GM23338 (cell line): ENCODE measurements around the gene ZNHIT1. TPM values are rescaled to one million over a fixed set of nuclear protein-coding genes. Genes with fewer than 3 reads are reported as not detected.

ENCODE experiments used
- ATAC-seq: fragments of 200-7000 bp; cut with Tn5 transposase; 3 replicates; pipeline ENCODE4 v1.9.1; 2020
- DNase-seq: peaks from one replicate; pipeline ENCODE4 v3.0.0-alpha.2; 2015; ENCODE audit warnings: low spot score
- H2AFZ ChIP-seq: fragments of 200-600 bp; sonication (generic); 2 replicates; pipeline ENCODE4 v1.8.0; 2016; ENCODE audit warnings: antibody characterized with exemption, mild to moderate bottlenecking, moderate library complexity
- H3F3A ChIP-seq: fragments of 200-600 bp; sonication (generic); replicated peaks from 2 replicates; pipeline ENCODE4 v1.8.0; 2017; ENCODE audit warnings: antibody characterized with exemption, mixed run types, low read depth
- H3K27ac ChIP-seq: fragments of 200-600 bp; sonication (generic); 2 replicates; pipeline ENCODE4 v1.6.1; 2016; ENCODE audit warnings: low read depth
- H3K27me3 ChIP-seq: fragments of 200-600 bp; sonication (generic); 2 replicates; pipeline ENCODE4 v1.8.0; 2016; ENCODE audit warnings: mild to moderate bottlenecking, mixed run types, moderate library complexity; ENCODE audit not compliant: insufficient read depth
- H3K36me3 ChIP-seq: fragments of 200-600 bp; sonication (generic); 2 replicates; pipeline ENCODE4 v1.8.0; 2016; ENCODE audit warnings: mild to moderate bottlenecking; ENCODE audit not compliant: insufficient read depth
- H3K4me1 ChIP-seq: fragments of 200-600 bp; sonication (generic); 2 replicates; pipeline ENCODE4 v1.8.0; 2016; ENCODE audit warnings: mild to moderate bottlenecking, moderate library complexity; ENCODE audit not compliant: insufficient read depth
- H3K4me2 ChIP-seq: fragments of 200-600 bp; sonication (generic); 2 replicates; pipeline ENCODE4 v1.7.1; 2017; ENCODE audit warnings: mixed run types
- H3K4me3 ChIP-seq: fragments of 200-600 bp; sonication (generic); 2 replicates; pipeline ENCODE4 v1.6.1; 2016; ENCODE audit warnings: mixed run types
- H3K79me2 ChIP-seq: fragments of 200-600 bp; sonication (generic); replicated peaks from 2 replicates; pipeline ENCODE4 v1.8.0; 2017; ENCODE audit warnings: mild to moderate bottlenecking; ENCODE audit not compliant: insufficient read depth
- H3K9me2 ChIP-seq: fragments of 200-600 bp; sonication (generic); 2 replicates; pipeline ENCODE4 v1.8.0; 2017; ENCODE audit not compliant: insufficient read depth
- H4K20me1 ChIP-seq: fragments of 200-600 bp; sonication (generic); replicated peaks from 2 replicates; pipeline ENCODE4 v1.8.0; 2017; ENCODE audit warnings: mild to moderate bottlenecking; ENCODE audit not compliant: insufficient read depth
- H3K27ac Mint-ChIP-seq: 2 replicates; pipeline ENCODE4 v1.8.0; 2020; ENCODE audit warnings: inconsistent platforms, mild to moderate bottlenecking, moderate library complexity, mixed read lengths
- H3K27me3 Mint-ChIP-seq: 3 replicates; pipeline ENCODE4 v1.8.0; 2022; ENCODE audit warnings: low read depth, mild to moderate bottlenecking, moderate library complexity, mixed read lengths, inconsistent platforms; ENCODE audit not compliant: insufficient read depth, poor library complexity
- H3K36me3 Mint-ChIP-seq: 3 replicates; pipeline ENCODE4 v1.8.0; 2021; ENCODE audit warnings: low read depth, mild to moderate bottlenecking, inconsistent platforms, moderate library complexity, mixed read lengths
- H3K4me1 Mint-ChIP-seq: 3 replicates; pipeline ENCODE4 v1.8.0; 2020; ENCODE audit warnings: mild to moderate bottlenecking, inconsistent platforms, mixed read lengths
- H3K4me3 Mint-ChIP-seq: 3 replicates; pipeline ENCODE4 v1.8.0; 2021; ENCODE audit warnings: moderate library complexity, mild to moderate bottlenecking, inconsistent platforms, mixed read lengths
- H3K9me3 Mint-ChIP-seq: 3 replicates; pipeline ENCODE4 v1.8.0; 2020; ENCODE audit warnings: moderate library complexity, mild to moderate bottlenecking, inconsistent platforms, mixed read lengths
- CREB1 ChIP-seq: fragments of 250-450 bp; sonication (Bioruptor Pico); IDR thresholded peaks from 2 replicates; pipeline ENCODE4 v1.5.0; 2020; ENCODE audit warnings: low read depth, mild to moderate bottlenecking, moderate library complexity
- EZH2phosphoT487 ChIP-seq: fragments of 200-600 bp; sonication (generic); IDR thresholded peaks from one replicate; pipeline ENCODE4 v1.8.1; 2018; ENCODE audit warnings: antibody characterized with exemption; ENCODE audit not compliant: unreplicated experiment
- JUNB ChIP-seq: IDR thresholded peaks from one replicate; pipeline ENCODE4 v1.6.1; 2016; ENCODE audit warnings: antibody characterized with exemption; ENCODE audit not compliant: unreplicated experiment
- NANOG ChIP-seq: IDR thresholded peaks from 2 replicates; pipeline ENCODE4 v1.6.1; 2016; ENCODE audit warnings: antibody characterized with exemption, borderline replicate concordance
- POLR2AphosphoS5 ChIP-seq: IDR thresholded peaks from 2 replicates; pipeline ENCODE4 v1.6.1; 2016; ENCODE audit warnings: antibody characterized with exemption, low read depth
- STAT1 ChIP-seq: IDR thresholded peaks from one replicate; pipeline ENCODE4 v1.6.1; 2016; ENCODE audit warnings: antibody characterized with exemption; ENCODE audit not compliant: unreplicated experiment
- ZNF331 ChIP-seq: fragments of 250-450 bp; sonication (Bioruptor Pico); IDR thresholded peaks from 2 replicates; pipeline ENCODE4 v1.5.0; 2020; ENCODE audit warnings: low read depth, mild to moderate bottlenecking, moderate library complexity
- polyA plus RNA-seq: library from polyadenylated mRNA; unstranded; fragments of >200 nt; fragmentation: Nextera tagmentation; extraction: Ambion mirVana; gene quantifications from 2 replicates; pipeline ENCODE4 v1.2.1, GENCODE V29; 2016
- total RNA-seq: library from RNA; depleted of rRNA; stranded (reverse); fragments of >200 nt; shearing (Covaris generic); gene quantifications from 2 replicates; pipeline ENCODE4 v1.2.3, GENCODE V29; 2014

Gene ZNHIT1
- total and polyA plus RNA-seq, 2 experiments from 2014 or later: 64.6 to 113 TPM

DNA sequence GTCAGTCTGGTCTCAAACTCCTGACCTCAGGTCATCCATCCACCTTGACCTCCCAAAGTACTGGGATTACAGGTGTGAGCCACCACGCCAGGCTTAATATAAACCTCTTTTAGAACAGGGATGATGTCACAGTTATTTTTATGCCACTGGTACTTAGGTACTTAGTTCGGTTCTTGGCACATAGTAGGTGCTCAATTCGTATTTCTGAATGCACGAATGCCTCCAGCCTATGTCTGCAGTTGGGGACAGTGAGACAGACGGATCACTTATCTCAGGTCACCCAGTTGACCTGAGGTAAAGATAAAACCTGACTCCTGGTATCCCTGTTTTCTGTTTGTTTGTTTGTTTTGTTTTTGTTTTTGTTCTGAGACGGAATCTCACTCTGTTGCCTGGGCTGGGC, 31.8 kb upstream of the ZNHIT1 start:
- Histone ChIP-seq H2AFZ (no peak overlapping the region), H3K79me2 (no peaks in the 10 kb centered on the region), H4K20me1 (no peaks in the 10 kb centered on the region), H3K9me2 (no peaks in the 10 kb centered on the region), H3K4me3 (no peak overlapping the region), H3K27me3 (peaks cover 5% of the 10 kb centered on the region), H3F3A (0 out of 2 replicates have a peak, but pooled peaks cover 4% of the 10 kb centered on the region), H3K4me2 (no peak overlapping the region), H3K27ac (no peak overlapping the region), H3K36me3 (no peaks in the 10 kb centered on the region), H3K4me1 (no peaks in the 10 kb centered on the region)
- H3K36me3 Mint-ChIP-seq: no peaks in the 10 kb centered on the region
- H3K4me1 Mint-ChIP-seq: peaks cover 7% of the 10 kb centered on the region
- H3K27ac Mint-ChIP-seq: no peak overlapping the region
- H3K9me3 Mint-ChIP-seq: no peaks in the 10 kb centered on the region
- H3K27me3 Mint-ChIP-seq: peaks cover 12% of the 10 kb centered on the region
- H3K4me3 Mint-ChIP-seq: no peak overlapping the region
- TF ChIP-seq POLR2AphosphoS5 (no peak), STAT1 (no peak), JUNB (no peak)
- DNase-seq: no peak
- no peak for ATAC-seq

DNA sequence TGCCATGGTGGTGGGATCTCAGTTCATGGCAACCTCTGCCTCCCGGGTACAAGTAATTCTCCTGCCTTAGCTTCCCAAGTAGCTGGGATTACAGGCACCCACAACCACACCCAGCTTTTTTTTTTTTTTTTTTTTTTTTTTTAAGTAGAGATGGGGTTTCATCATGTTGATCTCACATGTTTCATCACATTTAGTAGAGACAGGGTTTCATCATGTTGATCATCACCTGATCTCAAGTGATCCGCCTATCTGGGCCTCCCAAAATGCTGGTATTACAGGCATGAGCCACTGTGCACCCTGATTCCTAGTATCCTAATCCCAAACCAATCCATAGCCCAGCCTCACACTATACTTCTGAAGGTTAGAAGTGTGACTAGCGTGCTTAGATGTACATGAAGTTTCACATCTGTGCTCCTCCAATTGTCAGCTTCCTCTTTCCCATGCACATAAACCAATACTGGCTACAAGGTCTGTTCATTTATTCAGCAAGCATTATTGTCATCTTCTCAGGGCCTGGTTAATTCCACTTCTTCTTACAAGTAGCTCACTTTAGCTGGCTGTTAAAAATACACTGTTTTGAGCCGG, 31.0 kb upstream of the ZNHIT1 start:
- Histone ChIP-seq H2AFZ (no peak overlapping the region), H4K20me1 (no peaks in the 10 kb centered on the region), H3F3A (0 out of 2 replicates have a peak, but pooled peaks cover 4% of the 10 kb centered on the region), H3K4me1 (no peaks in the 10 kb centered on the region), H3K27me3 (no peaks in the 10 kb centered on the region), H3K4me2 (no peak overlapping the region), H3K36me3 (no peaks in the 10 kb centered on the region), H3K27ac (no peak overlapping the region), H3K4me3 (no peak overlapping the region), H3K79me2 (no peaks in the 10 kb centered on the region), H3K9me2 (no peaks in the 10 kb centered on the region)
- DNase-seq (no peak), ATAC-seq (no peak)
- Mint-ChIP-seq H3K27me3 (peaks cover 12% of the 10 kb centered on the region), H3K4me3 (no peak overlapping the region), H3K9me3 (no peaks in the 10 kb centered on the region), H3K4me1 (peaks cover 6% of the 10 kb centered on the region), H3K27ac (no peak overlapping the region), H3K36me3 (no peaks in the 10 kb centered on the region)
- TF ChIP-seq ZNF331 (CRISPR knock-in tag) (no peak), STAT1 (no peak), EZH2phosphoT487 (no peak), NANOG (no peak)

GRCh38 chr7:101189109-101189508, 28.9 kb upstream of the ZNHIT1 start:
- Histone ChIP-seq H3K4me3 (no peak overlapping the region), H3K36me3 (no peaks in the 10 kb centered on the region), H3K9me2 (no peaks in the 10 kb centered on the region), H4K20me1 (no peaks in the 10 kb centered on the region), H3K27ac (no peak overlapping the region), H3K27me3 (no peaks in the 10 kb centered on the region), H2AFZ (no peak overlapping the region), H3K79me2 (no peaks in the 10 kb centered on the region), H3K4me1 (no peaks in the 10 kb centered on the region), H3K4me2 (no peak overlapping the region), H3F3A (0 out of 2 replicates have a peak, but pooled peaks cover 4% of the 10 kb centered on the region)
- Mint-ChIP-seq H3K27me3 (peaks cover 6% of the 10 kb centered on the region), H3K4me1 (no peaks in the 10 kb centered on the region), H3K27ac (no peak overlapping the region), H3K9me3 (peaks cover 5% of the 10 kb centered on the region; the same call in 2 of the 3 replicates), H3K4me3 (no peak overlapping the region), H3K36me3 (no peaks in the 10 kb centered on the region)
- DNase-seq (no peak), ATAC-seq (no peak)
- TF ChIP-seq CREB1 (CRISPR knock-in tag): no peak
- TF ChIP-seq JUNB: no peak
